Measurements from ENCODE around the gene ZNF397.

DNA sequence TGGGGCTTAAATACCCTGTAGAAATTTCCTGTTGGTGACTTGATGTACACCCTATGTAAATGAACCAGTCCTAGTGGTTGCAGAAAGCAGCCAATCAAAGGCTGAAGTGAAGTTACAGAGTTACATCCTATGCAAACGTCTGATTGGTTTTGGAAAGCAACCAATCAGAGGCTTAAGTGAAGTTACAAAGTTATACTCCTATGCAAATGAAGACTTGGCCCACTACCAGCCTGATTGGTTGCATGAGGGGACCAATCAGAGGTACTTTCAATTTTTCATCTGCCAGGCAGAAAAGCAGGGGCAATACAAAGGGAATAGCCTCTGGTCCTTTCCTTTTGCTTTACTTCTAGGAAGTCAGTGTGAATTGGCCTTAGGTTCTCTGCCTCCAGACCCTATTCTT is 13.6 kb upstream of the ZNF397 start:
- TF ChIP-seq EZH2 (IDR thresholded peaks at IDR 0.05; ENCODE audit: insufficient read depth, poor library complexity, severe bottlenecking): no peak
- no peak for TF ChIP-seq EZH2phosphoT487 (IDR thresholded peaks at IDR 0.05; ENCODE audit: insufficient read depth, low read depth)

Data from GM23248 (cell line).